Hair follicular keratinocyte (primary cell): Measurements from ENCODE around the gene SHFL. TPM values are rescaled to one million over a fixed set of nuclear protein-coding genes. Genes with fewer than 3 reads are reported as not detected.

Experiments
- total RNA-seq: library from RNA; depleted of rRNA; stranded (reverse); fragments of >200 nt; gene quantifications from 2 replicates; pipeline ENCODE4 v1.2.3, GENCODE V29; 2015

Gene SHFL
- 8.9 and 13.9 TPM in 2 replicates for total RNA-seq

DNA sequence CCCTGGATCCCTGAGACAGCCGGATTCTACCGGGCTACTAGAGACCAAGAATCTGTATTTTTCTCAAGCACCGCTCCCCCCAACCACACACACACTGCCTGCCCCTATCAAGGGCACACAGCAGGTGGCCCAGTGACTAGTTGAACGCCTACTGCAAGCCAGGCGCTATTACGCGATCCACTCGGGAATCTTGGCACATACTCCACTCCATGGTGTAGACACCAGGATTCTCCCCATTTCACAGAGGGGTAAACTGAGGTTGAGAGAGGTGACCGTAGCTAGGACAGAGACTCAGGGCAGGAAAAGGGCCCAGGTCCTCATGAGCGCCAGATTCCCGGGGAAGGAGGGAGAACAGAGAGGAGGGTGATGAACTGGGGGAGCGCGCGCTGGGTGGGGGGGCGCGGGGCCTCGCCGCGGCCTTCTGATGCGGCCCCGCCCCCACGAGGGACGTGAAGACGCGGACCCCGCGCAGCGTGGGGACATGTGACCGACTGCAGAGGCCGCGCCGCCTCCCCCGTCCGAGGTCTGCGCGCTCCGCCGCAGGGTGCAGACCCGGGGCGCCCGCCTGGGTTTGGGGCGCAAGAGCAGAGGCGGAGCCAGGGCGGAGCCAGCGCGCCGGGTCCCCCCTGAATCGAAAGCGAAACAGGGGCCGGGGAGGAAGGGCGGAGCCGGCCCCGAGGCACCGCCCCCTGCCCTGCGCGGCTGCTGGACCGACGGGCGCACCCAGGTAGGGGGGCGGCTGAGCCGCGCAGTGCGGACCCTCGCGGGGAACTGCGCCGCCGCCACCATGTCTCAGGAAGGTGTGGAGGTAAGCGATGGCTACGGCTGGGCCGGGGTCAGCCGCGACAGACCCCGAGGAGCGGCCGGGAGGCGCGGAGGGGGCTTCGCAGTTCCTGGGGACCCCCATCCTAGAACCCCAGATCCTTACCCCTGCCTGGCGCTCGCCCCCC, at the start of gene SHFL:
Gene SHFL, plus strand, starts transcription at position 677 of the 950 bp plus-strand sequence. Its CDS starts 111 bp downstream, at position 788.

DNA sequence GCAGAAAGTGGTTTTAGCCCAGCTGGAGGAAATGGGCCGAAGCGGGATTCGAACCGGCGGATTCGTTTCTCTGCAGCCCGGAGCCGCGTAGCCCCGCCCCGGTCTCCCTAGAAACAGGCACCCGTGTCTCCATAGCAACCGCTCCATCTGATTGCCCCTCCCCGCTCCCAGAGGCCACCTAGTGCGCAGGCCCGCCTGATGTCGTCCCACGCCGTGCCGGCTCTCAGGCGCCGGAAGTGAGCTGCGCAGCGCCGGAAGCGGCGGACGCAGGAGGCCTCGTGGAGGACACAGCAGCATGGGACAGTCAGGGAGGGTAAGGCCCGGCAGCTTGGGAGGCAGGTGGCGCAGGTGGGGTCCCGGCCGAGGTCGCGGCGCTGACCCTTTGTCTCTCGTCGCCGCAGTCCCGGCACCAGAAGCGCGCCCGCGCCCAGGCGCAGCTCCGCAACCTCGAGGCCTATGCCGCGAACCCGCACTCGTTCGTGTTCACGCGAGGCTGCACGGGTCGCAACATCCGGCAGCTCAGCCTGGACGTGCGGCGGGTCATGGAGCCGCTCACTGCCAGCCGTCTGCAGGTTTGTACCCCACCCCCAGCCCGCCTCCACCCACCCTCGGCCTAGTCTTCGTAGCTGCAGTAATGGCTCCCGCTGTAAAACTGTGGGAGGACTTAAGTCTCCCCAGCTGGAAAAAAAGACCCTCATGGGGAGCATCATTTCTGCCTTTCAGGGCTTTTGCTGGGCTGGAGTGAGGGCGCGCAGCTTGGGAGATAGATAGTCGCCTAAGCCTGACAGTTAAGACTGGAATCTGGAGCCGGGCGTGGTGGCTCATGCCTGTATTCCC, 20.2 kb downstream of the SHFL start, which contains the start of gene PPAN:
Gene PPAN, plus strand, starts transcription at position 263 of the 837 bp plus-strand sequence. Its CDS starts 33 bp downstream, at position 296.

DNA sequence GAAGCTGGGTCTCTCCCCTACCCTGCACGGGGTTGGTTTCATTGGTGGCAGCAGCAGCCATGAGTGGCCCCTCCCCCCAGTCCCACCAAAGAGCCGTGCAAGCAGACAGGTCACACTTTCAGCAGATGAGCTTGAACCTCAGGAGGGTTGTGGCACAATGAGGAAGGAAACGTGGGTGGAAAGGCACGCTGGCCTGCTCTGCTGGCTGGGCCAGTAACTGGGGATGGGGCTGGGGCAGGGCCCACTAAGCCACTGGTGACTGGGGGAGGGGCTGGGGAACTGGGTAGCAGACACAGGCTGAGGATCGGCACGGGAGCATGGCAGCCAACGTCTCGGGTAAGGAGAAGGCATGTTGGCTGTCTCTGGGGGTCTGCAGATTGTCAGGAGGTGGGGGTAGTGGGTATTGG, 25.3 kb downstream of the SHFL start, which contains the start of gene P2RY11:
Gene P2RY11, plus strand, starts transcription at position 289 of the 407 bp plus-strand sequence. Its CDS starts 29 bp downstream, at position 318.

Other genes with a start within 250 kb of the SHFL start
- 3.6 and 4.2 TPM in 2 replicates for gene OLFM2, start 149.8 kb upstream of the SHFL start, total RNA-seq
- 0.62 and 4.9 TPM in 2 replicates for gene COL5A3, start 75.8 kb upstream of the SHFL start, total RNA-seq
- not detected in 2 replicates for gene RDH8, start 72.8 kb upstream of the SHFL start, total RNA-seq
- not detected in 2 replicates for gene ANGPTL6, start 16.4 kb downstream of the SHFL start, total RNA-seq
- 36.6 and 66.4 TPM in 2 replicates for gene PPAN, start 20.0 kb downstream of the SHFL start, total RNA-seq
- gene P2RY11, start 25.4 kb downstream of the SHFL start, total RNA-seq: 2.7 and 5.5 TPM in 2 replicates
- gene EIF3G, start 33.6 kb downstream of the SHFL start, total RNA-seq: 233 and 298 TPM in 2 replicates
- gene DNMT1, start 108.6 kb downstream of the SHFL start, total RNA-seq: 57.3 and 126 TPM in 2 replicates
- 4.3 and 6.2 TPM in 2 replicates for gene S1PR2, start 145.0 kb downstream of the SHFL start, total RNA-seq
- gene MRPL4, start 165.9 kb downstream of the SHFL start, total RNA-seq: 103 and 166 TPM in 2 replicates
- gene ICAM1, start 184.8 kb downstream of the SHFL start, total RNA-seq: 7.3 and 17.3 TPM in 2 replicates
- 0.08 and 0.15 TPM in 2 replicates for gene ICAM4, start 200.6 kb downstream of the SHFL start, total RNA-seq
- 1.0 and 8.8 TPM in 2 replicates for gene ICAM5, start 203.6 kb downstream of the SHFL start, total RNA-seq
- 1.5 and 1.6 TPM in 2 replicates for gene ZGLP1, start 223.5 kb downstream of the SHFL start, total RNA-seq
- 21.6 and 34.8 TPM in 2 replicates for gene FDX2, start 229.7 kb downstream of the SHFL start, total RNA-seq
- 17.8 and 20.3 TPM in 2 replicates for gene RAVER1, start 247.2 kb downstream of the SHFL start, total RNA-seq